Right lobe of liver (tissue), 4 donors: ENCODE results near the gene SPRED1.

ENCODE experiments used
- CTCF ChIP-seq, 4 donors: fragments of 200-600 bp in 3 of 4; fragments of 450-650 bp in 1 of 4; IDR thresholded peaks; one replicate each; pipeline versions ENCODE4 v1.5.1 to v1.8.0; 2016 to 2022; ENCODE audit warnings: antibody characterized with exemption in 4 of 4, mild to moderate bottlenecking in 2 of 4
- POLR2A ChIP-seq: fragments of 450-650 bp; IDR thresholded peaks from one replicate; pipeline ENCODE4 v1.6.1; 2017; ENCODE audit warnings: antibody characterized with exemption, mild to moderate bottlenecking
- donor health status: DM: no; HTN: no; CAD: no.
- donor health status: DM: no; HTN: no; CAD: no.
- donor health status: DM: no; HTN: yes; CAD: no.

DNA sequence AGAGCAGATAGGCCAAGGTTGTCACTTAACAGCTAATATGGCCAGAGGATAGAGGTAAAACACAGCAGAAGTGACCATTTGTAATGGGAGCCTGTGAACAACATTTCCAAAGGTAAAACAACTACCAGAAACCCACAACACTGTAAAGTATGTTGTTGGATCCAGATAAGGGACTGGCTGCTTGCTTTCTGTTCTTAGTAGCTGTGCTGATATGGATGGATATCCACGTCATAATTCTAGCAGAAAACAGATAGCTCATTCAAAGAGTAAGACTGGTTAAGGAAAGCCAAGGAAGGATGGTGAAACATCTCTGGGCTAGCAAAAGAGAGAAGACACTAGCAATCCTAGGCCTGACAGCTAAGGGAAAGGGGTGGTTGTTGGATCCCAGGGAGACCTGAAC is 36.9 kb upstream of the SPRED1 start:
- TF ChIP-seq CTCF (IDR thresholded peaks at IDR 0.05): no peak
- TF ChIP-seq POLR2A: no peak
